Epithelial cell of esophagus (primary cell): ENCODE data around the gene CUL9.

Source experiments
- DNase-seq: peaks from one replicate; pipeline ENCODE4 v3.0.0; 2010; ENCODE audit warnings: low read depth
- H3K4me3 ChIP-seq: 2 replicates; pipeline ENCODE4 v1.5.1; 2011; ENCODE audit warnings: mild to moderate bottlenecking, low read length, control low read depth
- CTCF ChIP-seq: IDR thresholded peaks from 2 replicates; pipeline ENCODE4 v1.5.1; 2011; ENCODE audit warnings: low read depth, mild to moderate bottlenecking, low read length, control low read depth, inconsistent platforms; ENCODE audit not compliant: insufficient read depth; ENCODE audit errors: missing control alignments

CUL9 gene

DNA sequence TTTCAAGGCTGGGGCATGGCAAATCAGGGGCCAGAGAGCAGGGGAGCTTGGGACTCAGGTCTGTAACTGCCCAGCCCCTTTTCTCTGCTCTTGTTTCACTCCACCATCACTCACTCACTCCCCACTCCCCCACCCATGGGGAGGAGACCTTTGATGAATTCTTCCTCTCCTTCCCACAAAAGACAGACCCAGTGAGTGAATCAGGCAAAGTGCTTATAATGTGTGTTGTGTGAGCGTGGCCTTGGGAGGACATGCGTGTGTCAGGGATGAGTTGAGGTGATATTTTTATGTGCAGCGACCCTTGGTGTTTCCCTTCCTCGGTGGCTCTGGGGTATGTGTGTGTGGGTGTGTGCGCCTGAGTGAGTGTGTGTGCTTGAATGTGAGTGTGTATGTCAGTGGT lies 1.0 kb upstream of the CUL9 start:
- TF ChIP-seq CTCF, result no peak
- no peak overlapping the region for H3K4me3 ChIP-seq
- no peak for DNase-seq

DNA sequence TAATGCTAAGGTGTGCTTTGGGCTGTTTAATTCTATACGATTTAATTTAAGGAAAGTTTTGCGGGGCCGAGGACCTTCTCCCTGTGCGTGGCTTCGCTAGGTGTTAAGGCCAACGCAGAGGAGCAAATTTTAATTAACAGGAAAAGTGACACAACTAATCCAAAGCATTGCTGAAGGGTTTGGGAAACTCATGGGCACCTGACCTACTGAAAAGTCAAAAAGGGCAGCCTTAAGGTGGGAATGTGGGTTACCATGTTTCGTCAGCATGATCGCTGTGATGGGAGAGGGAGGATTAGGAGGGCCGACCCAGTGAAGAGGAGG lies 415 bp upstream of the CUL9 start:
- H3K4me3 ChIP-seq, result peak overlapping the region; percentile 70
- TF ChIP-seq CTCF, result no peak
- no peak for DNase-seq

- no peak for TF ChIP-seq CTCF
- no peak for DNase-seq
- no peak overlapping the region for H3K4me3 ChIP-seq
Measured at GRCh38 chr6:43183441-43183840, 1.4 kb downstream of the CUL9 start.

GRCh38 chr6:43184268-43184985 lies 2.4 kb downstream of the CUL9 start:
- no peak overlapping the region for H3K4me3 ChIP-seq
- DNase-seq, result peak; percentile 20
- TF ChIP-seq CTCF, result no peak

DNA sequence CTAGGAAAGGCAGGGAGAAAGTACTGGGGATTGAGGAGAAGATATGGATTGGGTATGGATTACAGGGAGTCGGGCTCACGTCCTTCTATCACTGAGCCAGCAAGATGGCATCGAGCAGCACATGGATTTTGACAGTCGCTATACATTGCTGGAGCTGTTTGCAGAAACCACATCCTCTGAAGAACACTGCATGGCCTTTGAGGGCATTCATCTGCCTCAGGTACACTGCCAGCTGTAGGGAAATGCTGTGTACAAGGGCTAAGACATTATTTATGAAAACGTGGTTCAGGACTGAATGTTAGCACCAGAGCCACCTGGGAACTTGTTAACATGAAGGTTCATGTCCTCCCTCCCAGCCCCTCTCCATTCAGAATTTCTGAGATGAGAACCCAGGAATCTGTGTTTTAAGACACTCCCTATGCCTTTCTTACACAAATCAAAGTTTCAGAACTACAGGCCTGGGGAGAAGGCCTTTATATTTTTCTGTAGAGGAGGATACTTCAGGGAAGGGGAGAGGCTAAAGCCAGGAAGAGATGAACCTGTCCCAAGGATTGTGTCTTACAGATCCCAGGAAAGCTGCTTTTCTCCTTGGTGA lies 3.5 kb downstream of the CUL9 start:
- no peak for DNase-seq
- H3K4me3 ChIP-seq, result no peak overlapping the region
- TF ChIP-seq CTCF, result no peak

GRCh38 chr6:43186019-43186418 lies 4.0 kb downstream of the CUL9 start:
- no peak overlapping the region for H3K4me3 ChIP-seq
- no peak for DNase-seq
- no peak for TF ChIP-seq CTCF

- peak; percentile 79 for DNase-seq
- no peak for TF ChIP-seq CTCF
- H3K4me3 ChIP-seq, result peak overlapping the region; percentile 26
Measured at GRCh38 chr6:43186706-43187105, 4.7 kb downstream of the CUL9 start.
